GM20000 (cell line): ENCODE data around the gene DPYSL3.
A peak's percentile ranks its signal among the peaks of the same experiment; 100 is the strongest.

Experiments used
- DNase-seq: peaks from one replicate; pipeline ENCODE4 v3.0.0; 2012; ENCODE audit warnings: low spot score
- TF ChIP-seq, protein P1 (sequence below): IDR thresholded peaks from 2 replicates; pipeline ENCODE4 v1.5.1; 2012; ENCODE audit warnings: mild to moderate bottlenecking, control low read depth; ENCODE audit errors: extremely low read depth, missing control alignments

The DPYSL3 gene

GRCh38 chr5:147455822-147456450, 53.9 kb downstream of the DPYSL3 start:
- DNase-seq: no peak
- TF ChIP-seq, protein P1, sequence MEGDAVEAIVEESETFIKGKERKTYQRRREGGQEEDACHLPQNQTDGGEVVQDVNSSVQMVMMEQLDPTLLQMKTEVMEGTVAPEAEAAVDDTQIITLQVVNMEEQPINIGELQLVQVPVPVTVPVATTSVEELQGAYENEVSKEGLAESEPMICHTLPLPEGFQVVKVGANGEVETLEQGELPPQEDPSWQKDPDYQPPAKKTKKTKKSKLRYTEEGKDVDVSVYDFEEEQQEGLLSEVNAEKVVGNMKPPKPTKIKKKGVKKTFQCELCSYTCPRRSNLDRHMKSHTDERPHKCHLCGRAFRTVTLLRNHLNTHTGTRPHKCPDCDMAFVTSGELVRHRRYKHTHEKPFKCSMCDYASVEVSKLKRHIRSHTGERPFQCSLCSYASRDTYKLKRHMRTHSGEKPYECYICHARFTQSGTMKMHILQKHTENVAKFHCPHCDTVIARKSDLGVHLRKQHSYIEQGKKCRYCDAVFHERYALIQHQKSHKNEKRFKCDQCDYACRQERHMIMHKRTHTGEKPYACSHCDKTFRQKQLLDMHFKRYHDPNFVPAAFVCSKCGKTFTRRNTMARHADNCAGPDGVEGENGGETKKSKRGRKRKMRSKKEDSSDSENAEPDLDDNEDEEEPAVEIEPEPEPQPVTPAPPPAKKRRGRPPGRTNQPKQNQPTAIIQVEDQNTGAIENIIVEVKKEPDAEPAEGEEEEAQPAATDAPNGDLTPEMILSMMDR: no peak

DNA sequence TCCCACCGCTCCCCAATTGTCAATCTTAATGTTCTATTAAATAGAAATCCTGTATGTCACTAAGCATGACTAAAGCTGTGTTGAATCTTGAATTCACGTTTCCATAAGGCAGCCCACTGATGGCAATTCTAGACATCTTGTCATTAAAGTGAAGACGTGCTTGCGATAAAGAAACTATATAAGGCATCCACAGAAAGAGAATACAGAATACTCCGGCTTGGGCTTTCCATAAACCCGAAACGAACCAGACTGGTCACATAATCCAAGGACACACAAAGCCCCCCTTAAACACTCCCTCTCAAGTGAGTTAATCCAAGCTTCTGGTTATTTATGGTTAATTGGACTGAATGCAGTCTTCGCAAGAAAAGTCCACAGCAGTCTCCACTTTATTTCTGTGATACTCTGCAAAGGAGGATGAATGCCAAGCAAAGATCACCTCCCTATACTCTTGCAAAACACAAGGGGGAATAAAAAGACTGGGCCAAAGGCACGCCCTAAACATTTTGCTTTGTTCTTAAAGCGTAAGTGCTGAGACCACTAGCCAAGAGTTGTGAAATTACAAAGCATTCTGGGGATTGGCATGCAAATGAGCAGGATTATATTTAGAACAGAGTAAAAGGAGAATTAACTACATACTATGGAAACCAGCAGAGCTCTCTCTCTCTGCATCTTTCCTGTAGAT, 54.7 kb downstream of the DPYSL3 start:
- TF ChIP-seq, protein P1: no peak
- DNase-seq: no peak

DNA sequence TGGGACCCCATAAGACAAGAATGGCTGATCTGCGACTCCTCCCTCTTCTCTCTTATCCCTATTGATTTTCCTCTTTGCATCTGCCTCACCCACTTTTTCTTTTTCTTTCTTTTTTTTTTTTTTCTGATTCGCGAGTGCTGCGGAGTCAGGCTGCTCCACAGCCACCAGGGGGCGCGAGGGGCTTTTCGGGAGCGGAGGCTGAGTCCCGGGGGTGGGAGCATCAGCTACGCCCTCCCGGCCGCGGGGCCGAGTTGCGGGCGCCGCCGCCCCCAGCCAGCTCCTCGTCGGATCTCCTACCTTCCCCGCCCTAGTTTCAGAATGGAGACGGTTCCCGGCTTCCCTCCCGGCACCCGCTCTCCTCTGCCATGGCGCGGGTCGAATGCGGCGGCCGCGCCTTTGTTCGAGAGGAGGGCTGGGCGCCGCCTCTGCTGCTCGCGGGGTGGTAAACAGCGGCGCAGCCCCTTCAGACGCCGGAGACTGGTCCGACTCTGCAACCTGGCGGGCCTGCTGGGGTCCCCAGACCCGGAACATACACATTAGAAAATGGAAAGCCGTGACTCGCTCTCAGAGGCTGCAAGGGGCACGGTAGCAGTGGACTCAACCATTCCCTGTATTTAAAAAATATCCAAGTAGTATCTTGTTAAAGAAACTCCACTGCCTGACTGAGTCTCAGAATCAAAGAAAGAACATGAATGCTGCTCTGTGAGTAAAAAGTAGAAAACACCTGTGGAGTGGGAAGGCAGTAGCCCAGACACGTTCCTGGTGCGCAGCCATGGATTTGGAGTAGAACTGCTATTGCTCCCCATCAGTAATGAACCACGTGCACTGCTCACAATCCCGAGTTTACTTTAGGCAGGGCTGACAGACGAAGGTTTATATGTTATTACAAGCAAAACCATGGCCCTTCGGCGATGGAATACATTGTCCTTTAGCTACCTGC, 55.7 kb downstream of the DPYSL3 start:
- TF ChIP-seq, protein P1: peak; percentile 93
- DNase-seq: peak; percentile 90

- TF ChIP-seq, protein P1: no peak
- no peak for DNase-seq
Observed at GRCh38 chr5:147452165-147452811, 57.6 kb downstream of the DPYSL3 start.

DNA sequence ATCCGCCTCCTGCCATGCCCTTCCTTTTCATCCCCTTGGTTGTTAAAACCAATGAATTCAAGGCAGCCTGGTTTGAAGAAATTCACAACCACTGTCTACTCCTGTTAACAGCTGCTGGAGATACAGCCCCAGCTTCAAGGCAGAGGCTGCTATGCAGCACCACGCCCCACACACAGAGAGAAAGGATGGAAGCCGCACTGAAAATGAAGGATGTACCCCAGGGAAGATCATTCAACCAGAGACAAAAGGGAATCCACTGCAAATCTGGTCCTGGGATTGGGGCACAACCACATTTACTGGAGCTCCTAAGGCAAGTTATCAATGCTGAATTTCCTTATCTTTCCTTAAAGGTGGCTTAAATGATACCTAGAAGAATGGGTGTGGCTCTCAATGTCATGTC, 58.7 kb downstream of the DPYSL3 start:
- DNase-seq: no peak
- TF ChIP-seq, protein P1: no peak

DNA sequence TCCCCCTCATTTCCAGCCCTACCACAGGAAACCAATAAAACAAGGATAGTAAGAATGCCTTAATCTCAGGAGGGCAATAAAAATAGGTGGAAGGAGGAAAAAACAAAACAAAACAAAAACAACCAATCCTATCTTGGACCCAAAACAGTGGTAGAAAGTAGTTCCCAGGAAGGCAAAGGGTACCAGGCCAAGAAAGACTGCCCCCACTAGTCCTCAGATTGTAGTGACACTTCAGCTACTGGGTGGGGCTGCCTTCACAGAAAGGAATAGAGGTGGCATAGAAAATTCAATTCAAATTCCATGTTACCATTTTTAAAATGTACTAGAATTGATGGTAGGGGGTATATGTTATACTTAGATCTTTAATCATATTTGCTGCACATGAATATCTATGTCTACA, 59.3 kb downstream of the DPYSL3 start:
- TF ChIP-seq, protein P1: no peak
- no peak for DNase-seq

DNA sequence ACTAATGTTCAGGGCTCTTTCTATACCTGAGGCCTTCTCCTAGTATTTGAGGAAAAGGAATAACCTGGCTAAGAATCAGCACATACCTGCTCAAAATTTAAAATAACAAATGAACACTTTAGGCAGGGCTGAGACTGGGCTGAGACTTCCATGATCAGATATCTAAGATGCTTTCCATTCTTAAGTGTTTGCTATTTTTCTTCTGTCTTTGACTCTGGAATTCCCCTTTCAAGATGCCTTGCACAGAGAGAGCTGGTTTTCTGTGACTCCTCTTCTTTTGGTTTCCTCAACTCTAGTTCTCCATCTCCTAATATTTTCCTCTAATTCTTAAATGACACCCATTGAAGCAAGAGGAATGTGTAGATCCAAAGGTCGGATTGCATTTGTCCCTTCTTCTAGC, 61.1 kb downstream of the DPYSL3 start:
- TF ChIP-seq, protein P1: no peak
- DNase-seq: no peak
